ENCODE measurements around the gene ARHGEF9.

ARHGEF9 gene

GRCh38 chrX:63658920-63659319 lies 126.1 kb downstream of the ARHGEF9 start (continued):
- TF ChIP-seq TSHZ2 (CRISPR knock-in tag; IDR thresholded peaks at IDR 0.05) (no peak), ZNF70 (CRISPR knock-in tag; IDR thresholded peaks at IDR 0.05) (no peak), OSR1 (CRISPR knock-in tag; IDR thresholded peaks at IDR 0.05) (no peak), PATZ1 (CRISPR knock-in tag; IDR thresholded peaks at IDR 0.05; ENCODE audit: borderline replicate concordance) (no peak), TOX (CRISPR knock-in tag; IDR thresholded peaks at IDR 0.05; ENCODE audit: borderline replicate concordance) (no peak), ZNF8 (CRISPR knock-in tag; IDR thresholded peaks at IDR 0.05) (no peak), ISL1 (CRISPR knock-in tag; IDR thresholded peaks at IDR 0.05) (no peak), ZNF565 (CRISPR knock-in tag; conservative IDR thresholded peaks at IDR 0.05; ENCODE audit: low read depth) (no peak), GLIS3 (CRISPR knock-in tag; IDR thresholded peaks at IDR 0.05) (no peak), POU6F1 (CRISPR knock-in tag; IDR thresholded peaks at IDR 0.05; ENCODE audit: borderline replicate concordance, low read depth) (no peak), TCF4 (CRISPR knock-in tag; IDR thresholded peaks at IDR 0.05; ENCODE audit: borderline replicate concordance) (no peak)

- peak; percentile 86 for ATAC-seq
- TF ChIP-seq CSDC2 (CRISPR knock-in tag; IDR thresholded peaks at IDR 0.05) (no peak), PPARA (CRISPR knock-in tag; IDR thresholded peaks at IDR 0.05; ENCODE audit: borderline replicate concordance) (no peak), RARB (CRISPR knock-in tag; IDR thresholded peaks at IDR 0.05) (no peak), ARNTL (CRISPR knock-in tag; IDR thresholded peaks at IDR 0.05; ENCODE audit: borderline replicate concordance, low read depth) (no peak), ZC3H10 (CRISPR knock-in tag; IDR thresholded peaks at IDR 0.05) (no peak), ISL1 (CRISPR knock-in tag; IDR thresholded peaks at IDR 0.05) (no peak), ZFP3 (CRISPR knock-in tag; IDR thresholded peaks at IDR 0.05) (no peak), ESRRG (CRISPR knock-in tag; IDR thresholded peaks at IDR 0.05) (no peak), GLIS3 (CRISPR knock-in tag; IDR thresholded peaks at IDR 0.05) (no peak), TCF4 (CRISPR knock-in tag; IDR thresholded peaks at IDR 0.05; ENCODE audit: borderline replicate concordance) (no peak), POU6F1 (CRISPR knock-in tag; IDR thresholded peaks at IDR 0.05; ENCODE audit: borderline replicate concordance, low read depth) (no peak), ZNF565 (CRISPR knock-in tag; conservative IDR thresholded peaks at IDR 0.05; ENCODE audit: low read depth) (no peak), BACH2 (CRISPR knock-in tag; IDR thresholded peaks at IDR 0.05; ENCODE audit: borderline replicate concordance) (no peak), CREB5 (CRISPR knock-in tag; IDR thresholded peaks at IDR 0.05; ENCODE audit: low read depth) (no peak), ZNF8 (CRISPR knock-in tag; IDR thresholded peaks at IDR 0.05) (no peak), CSRNP3 (CRISPR knock-in tag; IDR thresholded peaks at IDR 0.05) (no peak), SNAI2 (CRISPR knock-in tag; IDR thresholded peaks at IDR 0.05) (no peak), OSR1 (CRISPR knock-in tag; IDR thresholded peaks at IDR 0.05) (no peak), ZNF70 (CRISPR knock-in tag; IDR thresholded peaks at IDR 0.05) (no peak)
These were observed 127.2 kb downstream of the ARHGEF9 start for GRCh38 chrX:63657821-63658220.

All from SK-N-SH treated with all-trans-retinoic acid at 6 μM for 48 hours (cell line).